Activated effector memory CD4-positive, alpha-beta T cell treated with Interleukin-2 at 50 U/mL for 16 hours (primary cell): ENCODE results near the gene SPTLC1.
"Not testable (repeated sequence)": the region's sequence is repeated elsewhere in the genome, so short reads cannot be mapped to it uniquely, and the experiment has no call there.

ENCODE experiments used
- DNase-seq: peaks from one replicate; pipeline ENCODE4 v3.0.0-alpha.2; 2020

Gene SPTLC1

DNA sequence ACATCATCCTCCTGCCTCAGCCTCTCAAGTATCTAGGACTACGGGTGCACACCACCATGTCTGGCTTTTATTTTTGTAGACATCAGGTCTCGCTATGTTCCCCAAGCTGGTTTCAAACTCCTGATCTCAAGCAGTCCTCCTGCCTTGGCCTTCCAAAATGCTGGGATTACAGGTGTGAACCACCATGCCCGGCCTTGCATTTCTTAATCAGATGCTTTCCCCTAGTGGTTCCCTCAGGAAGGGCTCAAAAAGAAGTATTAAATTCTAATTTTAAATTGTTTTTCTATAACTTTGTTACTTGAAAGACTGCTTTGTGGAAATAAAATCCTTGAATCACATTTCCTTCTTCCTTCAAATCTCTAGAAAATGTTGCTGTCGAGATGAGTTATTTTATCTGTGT, 85.7 kb downstream of the SPTLC1 start:
- no peak for DNase-seq

DNA sequence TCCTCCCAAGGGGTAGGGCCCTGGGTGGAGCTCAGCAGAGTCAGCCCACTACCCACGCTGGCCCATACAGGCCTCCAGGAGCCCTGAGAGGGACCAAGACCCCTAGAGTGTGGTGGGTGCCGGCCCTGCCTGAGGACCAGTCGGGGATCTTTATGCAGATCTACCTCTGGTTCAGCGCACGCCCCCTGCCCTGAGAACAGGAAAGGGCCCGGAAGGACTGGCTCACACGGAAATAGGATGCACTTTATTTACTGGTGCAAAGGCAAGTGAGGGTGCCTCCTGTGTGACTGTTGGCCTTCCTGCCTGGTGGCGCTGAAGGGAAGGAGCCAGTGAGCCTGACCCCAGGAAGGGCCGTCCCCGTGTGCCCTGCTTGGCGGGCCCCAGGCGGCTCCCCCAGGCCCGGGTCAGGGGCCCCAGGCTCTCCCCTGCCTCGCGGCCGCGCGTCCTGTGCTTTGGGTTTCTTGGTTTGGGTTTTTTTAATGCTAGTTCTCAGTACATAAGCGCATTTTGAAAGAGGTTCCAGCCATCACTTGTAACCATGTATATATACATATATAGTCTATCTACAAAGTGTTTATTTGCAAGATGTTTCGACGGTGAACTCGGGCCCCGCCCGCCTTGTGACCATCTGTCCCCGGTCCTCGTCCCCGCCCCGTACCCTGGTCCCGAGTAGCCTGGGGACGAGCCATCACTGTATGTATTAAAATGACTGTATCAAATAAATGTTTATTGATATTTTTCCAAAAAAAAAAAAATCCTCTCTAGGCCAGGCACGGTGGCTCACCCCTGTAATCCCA, 88.8 kb downstream of the SPTLC1 start:
- no peak for DNase-seq

DNA sequence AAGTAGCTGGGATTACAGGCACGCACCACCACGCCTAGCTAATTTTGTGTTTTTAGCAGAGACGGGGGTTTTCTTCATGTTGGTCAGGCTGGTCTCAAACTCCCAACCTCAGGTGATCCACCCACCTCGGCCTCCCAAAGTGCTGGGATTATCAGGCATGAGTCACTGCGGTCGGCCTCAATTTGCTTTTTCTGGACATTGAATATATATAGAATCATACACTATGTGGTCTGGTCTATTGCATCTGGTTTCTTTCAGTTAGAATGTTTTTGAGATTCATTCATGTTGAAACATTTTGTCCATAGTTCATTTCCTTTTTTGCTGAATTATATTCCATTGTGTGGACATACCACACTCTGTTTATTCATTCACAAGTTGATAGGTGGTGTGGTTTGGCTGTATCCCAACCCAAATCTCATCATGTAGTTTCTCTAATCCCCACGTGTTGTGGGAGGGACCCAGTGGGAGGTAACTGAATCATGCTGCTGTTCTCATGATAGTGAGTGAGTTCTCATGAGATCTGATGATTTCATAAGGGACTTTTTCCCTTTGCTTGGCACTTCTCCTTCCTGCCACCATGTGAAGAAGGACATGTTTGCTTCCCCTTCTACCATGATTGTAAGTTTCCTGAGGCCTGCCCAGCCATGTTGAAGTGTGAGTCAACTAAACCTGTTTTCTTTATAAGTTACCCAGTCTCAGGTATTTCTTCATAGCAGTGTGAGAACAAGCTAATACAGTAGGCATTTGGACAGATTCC, 93.2 kb downstream of the SPTLC1 start:
- DNase-seq, result not testable (repeated sequence)

DNA sequence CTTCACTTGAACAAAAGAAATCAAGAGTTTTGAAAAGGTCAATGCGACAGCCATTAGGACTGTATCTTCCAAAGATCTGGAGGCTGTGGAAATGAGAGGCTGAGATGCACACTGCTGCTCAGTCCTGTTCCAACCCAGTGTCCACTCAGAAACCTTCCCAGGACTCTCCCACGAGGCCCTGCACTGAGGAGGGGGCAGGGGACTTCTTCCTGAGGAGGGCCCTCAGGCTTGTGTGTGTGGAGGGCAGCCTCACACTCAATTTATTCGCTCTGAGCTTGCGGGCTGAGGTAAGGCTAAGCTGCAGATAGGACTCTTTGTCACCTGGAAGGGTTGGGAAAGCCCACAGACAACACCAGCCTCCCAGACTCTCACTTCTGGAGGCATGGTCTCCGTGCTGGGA, 95.6 kb downstream of the SPTLC1 start:
- no peak for DNase-seq

DNA sequence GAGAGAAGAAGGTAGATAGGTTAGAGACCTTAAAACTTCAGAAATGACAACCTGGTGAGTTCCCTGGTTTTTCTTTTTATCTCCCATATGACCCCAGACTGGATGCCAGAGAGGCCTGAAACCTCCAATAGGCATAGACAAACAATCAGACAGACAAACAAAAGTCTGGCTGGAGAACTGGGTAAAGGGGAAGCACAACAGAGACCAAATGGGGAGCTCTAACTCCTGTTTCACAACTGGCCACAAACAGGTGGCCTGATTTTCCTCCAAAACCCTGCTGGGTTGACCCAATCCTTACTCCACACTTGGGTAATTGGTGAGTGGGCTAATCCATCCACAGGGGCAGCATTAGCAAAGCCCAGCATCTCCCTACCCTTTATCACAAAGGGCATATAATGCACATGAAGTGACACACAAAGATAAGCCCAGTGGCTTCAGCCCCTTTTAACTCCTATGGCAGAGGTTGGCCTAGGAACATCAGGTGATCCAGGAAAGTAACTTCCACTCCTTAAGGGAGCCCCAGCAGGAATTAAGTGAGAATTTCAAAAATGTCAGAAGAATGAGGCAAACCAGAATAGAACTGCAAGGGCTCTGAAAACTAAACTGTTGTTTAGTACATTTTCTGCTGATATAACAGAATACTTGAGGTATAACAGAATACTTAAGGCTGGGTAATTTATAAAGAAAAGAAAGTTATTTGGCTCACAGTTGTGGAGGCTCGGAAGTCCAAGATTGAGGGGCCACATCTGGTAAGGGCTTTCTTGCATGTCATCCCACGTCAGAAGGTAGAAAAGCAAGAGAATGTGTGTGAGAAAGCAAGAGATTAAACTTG, 104.3 kb downstream of the SPTLC1 start:
- DNase-seq, result no peak

GRCh38 chr9:92010253-92010652, 105.0 kb downstream of the SPTLC1 start:
- not testable (repeated sequence) for DNase-seq

- DNase-seq, result no peak
These were observed 107.2 kb downstream of the SPTLC1 start for GRCh38 chr9:92008041-92008440.

DNA sequence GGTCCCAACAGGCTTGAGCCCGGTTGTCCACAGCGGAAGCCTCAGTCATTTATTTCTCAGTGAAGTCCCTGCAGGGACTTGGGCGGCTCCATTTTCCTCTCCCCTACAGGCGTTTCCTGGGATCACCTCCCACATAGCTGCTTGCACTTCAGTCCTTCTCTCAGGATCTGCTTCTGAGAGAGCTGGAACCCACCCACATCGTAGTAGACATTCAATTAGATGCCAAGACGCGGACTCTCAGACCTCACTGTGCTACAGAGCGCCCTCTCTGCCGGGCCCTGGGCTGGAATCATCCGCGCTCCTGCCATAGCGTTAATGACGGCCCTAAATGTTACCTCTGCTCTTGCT, 111.2 kb downstream of the SPTLC1 start:
- no peak for DNase-seq

DNA sequence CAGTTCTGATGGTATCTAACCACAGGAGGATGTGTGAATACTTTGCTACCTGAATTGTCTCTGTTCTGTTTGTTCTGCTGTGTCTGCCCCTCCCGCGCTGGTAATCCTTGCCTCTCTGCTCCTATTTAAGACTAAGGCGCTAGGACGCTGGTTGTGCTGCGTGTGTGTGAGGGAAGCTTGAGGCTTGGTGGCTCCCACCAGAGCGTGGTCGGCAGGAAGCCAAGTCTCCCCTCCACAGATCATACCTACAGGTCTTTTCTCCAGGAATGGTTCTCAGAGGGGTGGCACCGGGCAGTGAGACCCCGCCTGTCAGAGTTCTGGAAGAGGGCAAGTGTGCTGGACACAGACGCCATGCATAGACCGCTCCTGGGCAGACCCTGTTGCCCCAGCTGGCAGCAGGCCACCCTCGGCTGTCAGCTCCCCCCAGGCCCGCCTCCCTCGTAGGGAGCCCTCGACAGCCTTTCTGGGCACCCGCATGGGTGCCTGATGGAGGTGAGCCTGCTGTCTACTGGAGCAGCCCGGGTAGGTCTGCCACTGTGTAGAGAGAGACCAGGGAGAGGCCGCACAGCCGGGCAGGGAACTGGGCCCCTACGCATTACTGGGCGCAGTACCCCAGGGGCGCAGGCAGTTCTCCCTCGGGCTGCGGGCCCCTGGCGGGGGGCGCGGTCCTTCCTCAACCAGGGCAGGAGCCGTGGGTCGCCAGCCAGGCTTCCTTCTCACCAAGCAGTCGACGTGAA, 111.7 kb downstream of the SPTLC1 start:
- DNase-seq, result no peak

DNA sequence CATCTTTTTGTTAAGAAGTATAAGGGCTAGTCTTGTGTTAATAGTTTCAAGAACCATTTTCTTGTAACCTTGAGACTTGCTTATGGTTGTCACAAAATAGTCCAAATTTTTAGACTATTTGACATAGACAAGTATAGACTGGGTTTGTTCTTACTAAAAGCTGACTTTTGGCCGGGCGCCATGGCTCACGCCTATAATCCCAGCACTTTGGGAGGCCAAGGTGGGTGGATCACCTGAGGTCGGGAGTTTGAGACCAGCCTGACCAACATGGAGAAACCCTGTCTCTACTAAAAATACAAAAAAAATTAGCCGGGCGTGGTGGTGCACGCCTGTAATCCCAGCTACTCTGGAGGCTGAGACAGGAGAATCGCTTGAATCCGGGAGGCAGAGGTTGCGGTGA, 113.3 kb downstream of the SPTLC1 start:
- DNase-seq, result not testable (repeated sequence)

GRCh38 chr9:92001244-92001643, 114.0 kb downstream of the SPTLC1 start:
- DNase-seq, result no peak

DNA sequence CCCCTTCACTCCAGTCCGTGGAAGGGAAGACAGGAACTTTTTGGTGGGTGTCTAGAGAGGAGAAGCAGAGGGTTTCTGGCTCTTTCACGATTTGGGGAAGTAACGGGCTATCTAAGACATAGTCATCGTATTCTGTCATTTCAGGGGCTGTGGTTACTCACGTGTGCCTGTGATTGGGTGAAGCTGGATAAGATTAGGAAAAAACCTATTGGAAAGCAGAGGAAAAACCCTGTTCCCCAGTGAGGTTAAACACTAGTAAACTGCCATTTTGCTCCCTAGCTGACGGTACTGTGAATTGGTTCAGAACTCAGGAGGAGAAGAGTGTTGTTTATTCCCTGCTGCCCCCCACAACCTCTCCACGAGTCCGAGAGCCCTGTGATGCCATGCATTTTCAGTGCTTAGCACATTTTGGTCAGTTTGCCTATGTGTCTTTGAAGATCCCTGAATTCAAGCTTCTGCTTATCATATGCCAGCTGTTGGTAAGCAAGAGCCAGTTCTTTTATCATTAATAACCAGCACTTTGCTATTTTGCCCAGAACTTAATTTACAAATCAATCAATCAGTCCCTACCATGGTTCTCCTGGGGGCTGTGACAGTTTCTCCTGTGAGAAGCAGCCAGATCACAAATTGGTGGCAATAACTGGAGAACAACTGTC, 120.1 kb downstream of the SPTLC1 start:
- no peak for DNase-seq

DNA sequence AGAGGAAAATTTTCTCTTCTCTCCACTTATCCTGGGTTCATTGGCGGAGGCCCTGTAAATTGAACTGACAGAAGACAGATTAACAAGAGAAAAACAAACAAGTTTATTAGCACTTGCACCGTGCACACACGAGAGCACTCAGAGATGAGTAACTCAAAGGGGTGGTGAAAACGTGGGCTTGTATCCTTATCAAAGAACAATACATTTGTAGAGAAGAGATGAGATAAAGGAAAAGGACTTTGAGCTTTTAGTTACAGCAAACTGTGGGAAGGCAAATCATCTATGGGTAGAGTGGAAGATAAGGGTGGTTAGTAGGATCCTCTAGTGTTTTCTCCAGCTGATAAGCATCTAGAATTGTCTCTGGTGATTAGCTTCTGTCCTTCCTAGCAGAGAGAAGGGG, 120.8 kb downstream of the SPTLC1 start:
- DNase-seq, result no peak

GRCh38 chr9:91992461-91993041, 122.7 kb downstream of the SPTLC1 start:
- DNase-seq, result no peak

- DNase-seq, result no peak
These were observed 123.4 kb downstream of the SPTLC1 start for GRCh38 chr9:91991721-91992341.

DNA sequence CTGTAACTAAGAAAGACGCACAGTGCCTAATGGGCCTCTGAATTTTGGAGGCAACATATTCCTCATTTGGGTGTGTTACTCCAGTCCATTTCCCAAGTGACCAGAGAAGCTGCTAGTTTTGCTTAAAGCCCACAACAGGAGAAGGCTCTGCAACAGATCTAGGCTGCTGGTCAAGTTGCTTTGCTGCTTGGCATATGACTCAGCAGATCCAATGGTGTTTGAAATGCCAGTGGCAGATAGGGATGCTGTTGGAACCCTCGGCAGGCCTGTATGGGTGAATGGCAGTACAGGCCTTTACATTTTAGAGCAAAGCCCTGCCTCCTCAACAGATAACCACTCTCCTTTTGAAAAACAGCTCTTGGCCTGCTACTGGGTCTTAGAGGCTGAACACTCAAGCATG, 129.0 kb downstream of the SPTLC1 start:
- DNase-seq, result no peak

- DNase-seq, result no peak
These were observed 129.5 kb downstream of the SPTLC1 start for GRCh38 chr9:91985692-91986091.
